ENCODE data around the gene GSDMA. TPM values are rescaled to one million over a fixed set of nuclear protein-coding genes. Genes with fewer than 3 reads are reported as not detected.
"Not testable (repeated sequence)": the region's sequence is repeated elsewhere in the genome, so short reads cannot be mapped to it uniquely, and the experiment has no call there.

GSDMA gene
- total RNA-seq, 4 donors from 2014 or later, result 0.18 to 0.35 (median 0.26) TPM; not detected in 1

GRCh38 chr17:39946551-39947330, 16.1 kb upstream of the GSDMA start:
- Histone ChIP-seq H3K27ac (no peak overlapping the region), H3K9me3 (no peaks in the 10 kb centered on the region), H3K4me1 (no peaks in the 10 kb centered on the region), H3K27me3 (no peaks in the 10 kb centered on the region), H3K36me3 (no peaks in the 10 kb centered on the region), H3K4me3 (no peak overlapping the region)
- no peak for TF ChIP-seq POLR2A (IDR thresholded peaks at IDR 0.05)
- no peak for TF ChIP-seq CTCF (IDR thresholded peaks at IDR 0.05)
- DNase-seq, result no peak
- intact Hi-C loops (cut with DNase I; ENCODE audit: low total_unique reads), result no loop called here

GRCh38 chr17:39948489-39948828, 14.3 kb upstream of the GSDMA start:
- H3K4me3 ChIP-seq; intact Hi-C loops (cut with DNase I; ENCODE audit: low total_unique reads); H3K27me3 ChIP-seq; H3K4me1 ChIP-seq; H3K27ac ChIP-seq; H3K36me3 ChIP-seq; DNase-seq; H3K9me3 ChIP-seq: not testable (repeated sequence)

- Histone ChIP-seq H3K4me1 (peaks cover 0 to 5% of the 10 kb centered on the region in 2 donors), H3K27ac (no peak overlapping the region), H3K27me3 (no peaks in the 10 kb centered on the region), H3K9me3 (no peaks in the 10 kb centered on the region), H3K36me3 (no peaks in the 10 kb centered on the region), H3K4me3 (no peak overlapping the region)
- TF ChIP-seq CTCF (IDR thresholded peaks at IDR 0.05), result no peak
- TF ChIP-seq POLR2A (IDR thresholded peaks at IDR 0.05), result no peak
- intact Hi-C loops (cut with DNase I; ENCODE audit: low total_unique reads), result no loop called here
- no peak for DNase-seq
These were observed 13.8 kb upstream of the GSDMA start for GRCh38 chr17:39949028-39949427.

GRCh38 chr17:39950871-39951348, 11.9 kb upstream of the GSDMA start:
- Histone ChIP-seq H3K27me3 (no peaks in the 10 kb centered on the region), H3K36me3 (no peaks in the 10 kb centered on the region), H3K4me1 (peaks cover 0 to 5% of the 10 kb centered on the region in 2 donors), H3K27ac (no peak overlapping the region), H3K9me3 (no peaks in the 10 kb centered on the region), H3K4me3 (no peak overlapping the region)
- no peak for DNase-seq
- TF ChIP-seq POLR2A (IDR thresholded peaks at IDR 0.05), result no peak
- TF ChIP-seq CTCF (IDR thresholded peaks at IDR 0.05), result no peak
- intact Hi-C loops (cut with DNase I; ENCODE audit: low total_unique reads), result no loop called here

GRCh38 chr17:39951924-39952679, 10.7 kb upstream of the GSDMA start:
- Histone ChIP-seq H3K9me3 (no peaks in the 10 kb centered on the region), H3K4me3 (peak overlapping the region; percentile 12 to 29), H3K36me3 (no peaks in the 10 kb centered on the region), H3K27me3 (no peaks in the 10 kb centered on the region), H3K27ac (peak overlapping the region; percentile 67 to 70), H3K4me1 (peaks cover 0 to 5% of the 10 kb centered on the region in 2 donors)
- no peak for TF ChIP-seq POLR2A (IDR thresholded peaks at IDR 0.05)
- no peak for TF ChIP-seq CTCF (IDR thresholded peaks at IDR 0.05)
- intact Hi-C loops (cut with DNase I; ENCODE audit: low total_unique reads), result no loop called here
- DNase-seq, result peak; percentile 50 to 51

Data from uterus (tissue), 4 donors.